ENCODE measurements around the gene VWC2.

Gene VWC2

GRCh38 chr7:49773218-49773935 lies at the start of gene VWC2:
VWC2 (plus strand) TSS chr7:49773638; CDS start chr7:49775436, 1,798 bp downstream.
- no peak for DNase-seq

DNA sequence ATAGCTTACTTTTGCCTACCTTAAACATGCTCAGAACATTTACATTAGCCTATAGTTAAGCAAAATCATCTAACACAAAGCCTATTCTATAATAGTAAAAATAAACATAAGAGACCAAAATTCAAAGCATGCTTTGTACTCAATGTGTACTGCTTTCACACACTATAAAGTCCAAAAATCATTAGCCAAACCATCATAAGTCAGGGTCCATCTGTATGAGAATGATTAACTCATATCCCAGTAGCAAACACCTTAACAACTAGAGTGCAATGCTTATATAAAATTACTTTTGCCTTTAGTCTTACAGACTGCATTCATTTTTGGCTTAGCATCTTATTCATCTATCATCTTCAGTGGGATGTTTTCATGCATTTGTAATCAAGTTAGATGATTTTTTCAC lies 49.4 kb upstream of the VWC2 start:
- DNase-seq = no peak

- no peak for DNase-seq
Observed at GRCh38 chr7:49731836-49732235, 41.6 kb upstream of the VWC2 start.

DNA sequence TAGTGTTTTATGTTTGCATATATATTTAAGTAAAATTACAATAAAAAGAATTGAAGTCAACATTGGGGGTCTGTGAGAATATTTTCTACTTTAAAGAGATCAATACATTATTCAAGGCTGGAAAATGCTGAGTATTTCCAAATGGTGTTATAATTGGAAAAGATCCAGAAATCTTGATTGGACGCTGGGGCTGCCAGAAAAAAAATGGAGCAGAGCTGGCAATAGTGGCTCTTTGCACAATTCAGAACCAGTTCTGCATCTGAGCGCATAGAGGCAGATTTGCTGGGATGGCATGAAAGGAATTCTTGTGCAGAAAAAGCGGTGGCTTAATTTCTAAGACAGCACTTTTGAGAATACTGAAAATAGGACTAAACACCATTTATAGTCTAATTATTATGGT lies 10.8 kb upstream of the VWC2 start:
- DNase-seq = no peak

DNA sequence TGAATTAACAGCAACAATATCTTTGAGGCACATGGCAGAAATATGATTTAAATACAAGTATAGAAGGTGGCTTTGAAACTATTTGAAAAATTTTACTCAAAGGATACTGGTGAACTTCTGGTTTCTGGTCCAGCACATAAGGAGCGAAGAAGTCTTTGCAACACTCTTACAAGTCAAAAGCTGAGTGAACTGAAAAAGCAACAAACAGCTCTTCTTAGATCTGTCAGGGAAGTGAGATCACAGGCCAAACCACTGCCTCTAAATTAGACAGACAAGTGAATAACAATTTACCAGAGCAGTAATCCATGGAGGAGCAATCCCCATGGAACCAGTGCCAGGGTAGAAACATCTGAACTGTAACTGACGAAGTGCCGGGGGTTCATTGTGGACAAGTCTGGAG lies 9.6 kb upstream of the VWC2 start:
- DNase-seq = no peak

- DNase-seq = no peak
Observed at GRCh38 chr7:49766966-49767365, 6.5 kb upstream of the VWC2 start.

DNA sequence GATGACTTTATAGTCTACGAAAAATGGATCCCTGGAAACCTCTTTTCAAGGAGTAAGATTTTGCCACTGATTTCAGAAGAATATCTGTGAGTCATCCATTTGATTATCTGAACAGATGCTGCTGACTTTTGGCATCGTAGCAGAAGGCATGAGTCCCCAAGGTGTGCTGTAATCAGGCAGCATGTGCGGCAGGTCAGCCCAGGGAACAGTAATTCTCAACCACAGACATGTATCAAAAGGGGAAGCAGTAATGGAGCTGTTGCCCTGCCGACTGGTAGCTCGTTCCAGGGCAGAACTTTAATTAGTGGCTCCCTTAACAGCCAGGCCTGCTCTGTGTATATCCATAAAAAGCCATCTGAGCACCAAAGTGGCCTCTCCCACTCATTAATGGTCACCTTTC lies 5.7 kb upstream of the VWC2 start:
- DNase-seq = no peak

DNA sequence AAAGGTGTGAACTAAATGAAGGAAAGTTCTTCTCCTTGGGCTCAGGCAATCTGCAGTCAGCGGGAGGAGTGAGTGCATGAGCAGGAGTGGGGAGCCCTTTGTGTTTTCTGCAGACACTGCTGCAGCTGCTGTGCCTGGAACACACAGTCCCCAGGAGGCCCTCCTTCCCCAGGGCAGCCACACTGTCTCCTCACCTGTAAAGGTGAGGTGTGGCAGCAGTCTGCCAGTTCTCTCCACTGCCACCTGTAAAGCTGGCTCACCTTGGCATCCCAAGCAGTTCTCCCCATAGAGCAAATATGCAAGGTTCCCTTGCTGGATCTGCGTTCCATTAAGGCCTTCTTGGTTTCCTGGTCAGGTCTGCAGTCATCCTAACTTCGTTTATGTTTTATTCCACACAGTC lies 5.2 kb upstream of the VWC2 start:
- DNase-seq = no peak

DNA sequence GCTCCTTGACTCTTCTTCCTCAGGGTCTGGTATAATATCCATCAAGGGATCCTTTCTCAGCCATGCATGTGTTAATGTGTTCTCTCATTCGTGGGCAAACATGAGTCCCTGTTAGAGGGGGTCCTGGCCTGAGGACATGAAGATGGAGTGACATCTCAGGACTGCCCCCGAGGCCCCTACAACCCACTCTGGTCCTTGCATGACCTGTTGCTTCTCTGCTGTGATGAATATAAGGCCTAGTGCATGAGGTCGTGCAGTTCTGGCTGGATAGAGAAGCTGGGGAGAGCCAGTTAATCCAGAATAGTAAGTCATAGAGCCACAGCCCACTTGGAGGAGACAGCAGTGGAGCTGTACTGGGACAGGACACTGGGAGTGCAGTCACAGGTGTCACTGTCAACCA lies 4.6 kb upstream of the VWC2 start:
- no peak for DNase-seq

DNA sequence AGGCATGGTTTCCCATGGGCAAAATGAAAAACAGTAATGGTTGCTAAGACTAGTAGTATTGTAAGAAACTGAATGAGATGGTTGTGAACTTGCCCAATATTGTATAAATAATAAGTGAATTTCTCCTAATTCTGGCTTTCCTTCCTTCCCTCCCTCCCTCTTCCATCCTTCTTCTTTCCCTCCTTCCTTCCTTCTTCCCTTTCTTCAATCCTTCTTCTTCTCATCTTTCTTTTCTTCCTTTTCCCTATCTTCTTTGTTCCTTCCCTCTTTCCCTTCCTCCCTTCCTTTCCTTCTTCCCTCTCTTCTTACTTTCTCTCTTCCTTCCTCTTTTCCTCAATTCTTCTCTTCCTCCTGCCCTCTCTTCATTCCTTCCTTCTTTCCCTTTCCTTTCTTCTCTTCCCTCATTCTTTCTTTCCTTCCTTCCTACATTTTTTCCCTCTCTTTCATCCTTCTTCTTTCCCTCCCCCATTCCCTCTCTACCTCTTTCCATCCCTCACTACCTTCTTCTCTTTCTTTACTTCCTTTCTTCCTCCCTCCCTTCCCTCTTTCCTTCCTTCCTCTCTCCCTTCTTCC lies 4.1 kb upstream of the VWC2 start:
- no peak for DNase-seq

GRCh38 chr7:49770838-49771237 lies 2.6 kb upstream of the VWC2 start:
- no peak for DNase-seq

- DNase-seq = no peak
Observed at GRCh38 chr7:49771427-49772176, 1.8 kb upstream of the VWC2 start.

DNA sequence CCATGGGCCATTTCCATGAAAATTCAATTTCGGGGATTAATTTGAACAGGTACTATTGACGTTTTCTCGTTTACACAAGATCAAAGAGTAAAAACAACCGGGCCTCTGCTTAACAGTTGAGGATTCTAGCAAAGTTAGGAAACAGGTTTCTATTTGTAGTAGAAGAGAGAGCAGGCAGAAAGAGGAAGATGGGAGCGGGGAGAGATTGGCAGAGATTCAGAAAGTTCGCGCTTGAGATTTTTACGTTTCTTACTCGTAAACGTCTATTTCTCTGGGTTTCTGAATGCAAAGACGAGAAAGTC lies 571 bp upstream of the VWC2 start:
- no peak for DNase-seq

GRCh38 chr7:49773936-49774458 lies 559 bp downstream of the VWC2 start:
- DNase-seq = no peak

- no peak for DNase-seq
Observed at GRCh38 chr7:49774459-49775064, 1.1 kb downstream of the VWC2 start.

GRCh38 chr7:49775065-49775948 lies 1.9 kb downstream of the VWC2 start:
- no peak for DNase-seq

GRCh38 chr7:49775949-49776443 lies 2.6 kb downstream of the VWC2 start:
- DNase-seq = no peak

DNA sequence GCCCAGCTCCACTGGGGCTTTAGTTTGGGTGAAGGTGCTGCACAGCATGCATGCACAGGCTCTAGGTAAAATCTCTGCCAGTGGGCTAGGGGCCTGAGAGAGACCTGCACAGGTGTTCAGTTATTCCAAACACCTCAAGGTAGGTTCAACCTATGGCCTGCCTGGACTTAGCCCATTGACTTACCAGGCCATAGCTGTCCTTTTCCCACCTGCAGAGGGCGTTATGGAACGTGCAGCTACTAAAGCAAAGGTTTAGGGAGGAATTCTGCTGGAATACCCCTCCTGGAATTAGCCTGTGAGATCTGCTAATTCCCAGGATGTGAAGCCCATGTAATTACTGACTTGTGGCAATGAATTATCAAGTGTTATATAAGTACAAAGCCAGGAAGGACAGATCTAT lies 3.6 kb downstream of the VWC2 start:
- DNase-seq = no peak

GRCh38 chr7:49778731-49779270 lies 5.4 kb downstream of the VWC2 start:
- DNase-seq = no peak

GRCh38 chr7:49780953-49781352 lies 7.5 kb downstream of the VWC2 start:
- DNase-seq = no peak

GRCh38 chr7:49781996-49782395 lies 8.6 kb downstream of the VWC2 start:
- no peak for DNase-seq

DNA sequence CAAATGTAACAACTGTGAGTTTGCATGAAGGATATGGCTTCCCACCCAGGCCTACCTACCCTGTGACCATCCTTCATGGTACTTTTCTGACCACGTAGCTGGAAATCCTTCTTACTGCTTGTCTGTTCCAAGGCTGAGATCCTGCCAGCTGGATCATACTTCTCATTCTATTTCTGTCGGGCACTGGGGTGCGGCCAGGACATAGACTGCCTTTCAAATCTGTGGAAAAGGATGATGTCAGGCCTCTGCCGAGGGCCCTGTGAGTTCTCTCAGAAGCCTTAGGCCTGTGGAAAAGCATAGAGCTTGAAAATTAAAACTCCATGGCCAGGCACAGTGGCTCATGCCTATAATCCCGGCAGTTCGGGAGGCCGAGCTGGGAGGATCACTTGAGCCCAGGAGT lies 10.0 kb downstream of the VWC2 start:
- no peak for DNase-seq

Data from Kasumi-1 (cell line).